ENCODE results near the gene PPIF. TPM values are rescaled to one million over a fixed set of nuclear protein-coding genes. Genes with fewer than 3 reads are reported as not detected.

The PPIF gene
- total and polyA plus RNA-seq, 2 experiments from 2014 or later = 24.6 to 45.5 TPM

DNA sequence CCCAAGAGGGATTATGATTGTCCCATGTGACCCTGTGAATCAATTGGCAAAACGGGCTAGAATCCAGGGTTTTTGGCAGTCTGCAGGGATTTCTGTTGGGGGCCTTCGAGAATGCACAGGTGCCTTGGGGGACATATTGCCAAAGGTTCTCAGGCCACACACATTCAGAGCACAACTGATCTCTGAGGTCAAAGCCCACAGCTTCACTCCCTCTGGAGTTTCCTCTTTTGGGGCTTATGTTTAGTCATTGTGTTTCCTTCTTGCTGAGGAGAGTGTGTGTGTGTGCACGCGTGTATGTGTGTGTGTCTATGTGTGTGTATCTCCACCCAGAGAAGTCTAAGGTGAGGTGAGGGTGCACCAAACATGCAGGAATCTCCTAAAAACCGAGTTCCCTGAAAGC, 8.8 kb downstream of the PPIF start:
- no peak overlapping the region for H3K27ac ChIP-seq
- H2AFZ ChIP-seq = no peak overlapping the region
- DNase-seq = no peak
- peaks cover 38% of the 10 kb centered on the region for H3K36me3 ChIP-seq (ENCODE audit: low read depth)
- H4K20me1 ChIP-seq (ENCODE audit: insufficient read depth) = no peaks in the 10 kb centered on the region
- no peaks in the 10 kb centered on the region for H3K9me3 ChIP-seq (ENCODE audit: low read depth)
- WGBS, 2 experiments (ENCODE audit: low coverage in 1 of 2, low lambda C conversion rate in 2 of 2, missing lambda C conversion rate in 2 of 2) = 84 to 89% methylated on average over 5 of the region's 5 CpGs
- in situ Hi-C loops (cut with MboI) = no loop called here
- no peak overlapping the region for H3K4me3 ChIP-seq
- no peaks in the 10 kb centered on the region for H3K27me3 ChIP-seq (replicated peaks; ENCODE audit: insufficient read depth)
- peaks cover 37% of the 10 kb centered on the region for H3F3A ChIP-seq (ENCODE audit: insufficient read depth)
- no peaks in the 10 kb centered on the region for H3K9me2 ChIP-seq (ENCODE audit: insufficient read depth)
- no peak overlapping the region for H3K9ac ChIP-seq
- H3K79me2 ChIP-seq (ENCODE audit: insufficient read depth) = peaks cover 17% of the 10 kb centered on the region; the same call in 1 of the 2 replicates
- no peak for TF ChIP-seq EZH2phosphoT487 (IDR thresholded peaks at IDR 0.05; ENCODE audit: insufficient read depth, low read depth)
- TF ChIP-seq EZH2 (IDR thresholded peaks at IDR 0.05; ENCODE audit: insufficient read depth, poor library complexity, severe bottlenecking) = no peak
- H3K4me1 ChIP-seq (ENCODE audit: insufficient read depth) = no peaks in the 10 kb centered on the region
- H3K4me2 ChIP-seq (ENCODE audit: unreplicated experiment) = no peak overlapping the region

DNA sequence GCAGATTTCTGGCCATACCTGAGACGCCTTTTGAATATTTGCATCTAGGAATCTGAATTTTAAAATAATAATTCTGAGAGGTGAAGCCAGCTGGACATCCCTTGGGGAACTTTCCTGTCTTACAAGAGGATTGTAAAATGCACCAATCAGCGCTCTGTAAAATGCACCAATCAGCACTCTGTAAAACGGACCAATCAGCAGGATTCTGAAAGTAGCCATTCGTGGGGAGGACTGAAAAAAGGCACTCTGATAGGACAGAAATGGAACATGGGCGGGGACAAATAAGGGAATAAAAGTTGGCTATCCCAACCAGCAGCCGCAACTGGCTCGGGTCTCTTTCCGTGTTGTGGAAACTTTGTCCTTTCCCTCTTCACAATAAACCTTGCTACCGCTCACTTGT, 9.9 kb downstream of the PPIF start:
- H3K9me3 ChIP-seq (ENCODE audit: low read depth) = no peaks in the 10 kb centered on the region
- no peak overlapping the region for H3K4me2 ChIP-seq (ENCODE audit: unreplicated experiment)
- no peaks in the 10 kb centered on the region for H3K4me1 ChIP-seq (ENCODE audit: insufficient read depth)
- WGBS, 2 experiments (ENCODE audit: low coverage in 1 of 2, low lambda C conversion rate in 2 of 2, missing lambda C conversion rate in 2 of 2) = 92 to 94% methylated on average over 9 of the region's 9 CpGs
- 0 out of 2 replicates have a peak, but pooled peaks cover 8% of the 10 kb centered on the region for H3K79me2 ChIP-seq (ENCODE audit: insufficient read depth)
- H3K36me3 ChIP-seq (ENCODE audit: low read depth) = peaks cover 30% of the 10 kb centered on the region
- no peaks in the 10 kb centered on the region for H4K20me1 ChIP-seq (ENCODE audit: insufficient read depth)
- H3K9me2 ChIP-seq (ENCODE audit: insufficient read depth) = no peaks in the 10 kb centered on the region
- in situ Hi-C loops (cut with MboI) = no loop called here
- TF ChIP-seq EZH2phosphoT487 (IDR thresholded peaks at IDR 0.05; ENCODE audit: insufficient read depth, low read depth) = no peak
- no peak for TF ChIP-seq EZH2 (IDR thresholded peaks at IDR 0.05; ENCODE audit: insufficient read depth, poor library complexity, severe bottlenecking)
- no peak overlapping the region for H2AFZ ChIP-seq
- H3F3A ChIP-seq (ENCODE audit: insufficient read depth) = peaks cover 42% of the 10 kb centered on the region
- no peak overlapping the region for H3K4me3 ChIP-seq
- H3K27ac ChIP-seq = no peak overlapping the region
- no peaks in the 10 kb centered on the region for H3K27me3 ChIP-seq (replicated peaks; ENCODE audit: insufficient read depth)
- H3K9ac ChIP-seq = no peak overlapping the region
- DNase-seq = no peak

GRCh38 chr10:79358811-79359210, 11.5 kb downstream of the PPIF start:
- H3K9me3 ChIP-seq (ENCODE audit: low read depth) = no peaks in the 10 kb centered on the region
- no peaks in the 10 kb centered on the region for H3K27me3 ChIP-seq (replicated peaks; ENCODE audit: insufficient read depth)
- 75 to 84% methylated on average over 5 of the region's 5 CpGs for WGBS, 2 experiments (ENCODE audit: low coverage in 1 of 2, low lambda C conversion rate in 2 of 2, missing lambda C conversion rate in 2 of 2)
- no peaks in the 10 kb centered on the region for H3K4me1 ChIP-seq (ENCODE audit: insufficient read depth)
- H3K9me2 ChIP-seq (ENCODE audit: insufficient read depth) = no peaks in the 10 kb centered on the region
- no peak overlapping the region for H3K4me3 ChIP-seq
- H4K20me1 ChIP-seq (ENCODE audit: insufficient read depth) = no peaks in the 10 kb centered on the region
- H2AFZ ChIP-seq = no peak overlapping the region
- H3K79me2 ChIP-seq (ENCODE audit: insufficient read depth) = no peaks in the 10 kb centered on the region
- no peak for TF ChIP-seq EZH2 (IDR thresholded peaks at IDR 0.05; ENCODE audit: insufficient read depth, poor library complexity, severe bottlenecking)
- no peak for TF ChIP-seq EZH2phosphoT487 (IDR thresholded peaks at IDR 0.05; ENCODE audit: insufficient read depth, low read depth)
- no peak overlapping the region for H3K27ac ChIP-seq
- H3K9ac ChIP-seq = no peak overlapping the region
- H3K36me3 ChIP-seq (ENCODE audit: low read depth) = peaks cover 14% of the 10 kb centered on the region
- no peak for DNase-seq
- peaks cover 28% of the 10 kb centered on the region; the same call in 1 of the 2 replicates for H3F3A ChIP-seq (ENCODE audit: insufficient read depth)
- H3K4me2 ChIP-seq (ENCODE audit: unreplicated experiment) = no peak overlapping the region
- in situ Hi-C loops (cut with MboI) = no loop called here

DNA sequence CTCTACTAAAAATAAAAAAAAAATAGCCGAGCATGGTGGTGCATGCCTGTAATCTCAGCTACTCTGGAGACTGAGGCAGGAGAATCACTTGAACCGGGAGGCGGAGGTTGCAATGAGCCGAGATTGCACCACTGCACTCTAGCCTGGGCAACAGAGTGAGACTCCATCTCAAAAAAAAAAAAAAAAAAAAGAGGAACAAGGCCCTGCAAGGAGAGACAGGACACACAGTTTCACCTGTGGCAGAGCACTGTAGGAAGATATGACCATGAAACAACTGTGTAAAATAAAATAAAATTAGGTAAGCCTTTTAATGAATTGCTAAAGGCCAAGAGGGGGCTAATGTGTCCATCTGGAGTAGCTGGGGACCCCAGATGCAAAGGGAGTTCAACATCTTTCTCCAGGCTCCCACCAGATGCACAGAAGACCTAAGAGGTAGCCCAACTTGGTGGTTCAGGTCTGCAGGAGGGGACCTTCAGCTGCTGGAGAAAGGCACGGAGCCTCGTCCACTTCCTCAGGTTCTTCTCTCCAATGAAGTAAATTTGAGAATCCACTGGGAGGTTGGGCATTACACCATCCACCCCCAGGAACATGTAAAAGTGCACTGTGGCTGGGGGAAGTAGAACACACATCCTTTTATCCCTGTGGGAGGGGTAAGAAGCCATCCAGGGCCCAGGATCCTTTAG, 12.7 kb downstream of the PPIF start:
- WGBS, 2 experiments (ENCODE audit: low coverage in 1 of 2, low lambda C conversion rate in 2 of 2, missing lambda C conversion rate in 2 of 2) = 95 to 98% methylated on average over 6 of the region's 6 CpGs
- Histone ChIP-seq H3K4me3 (no peak overlapping the region), H3K9me2 (ENCODE audit: insufficient read depth) (no peaks in the 10 kb centered on the region), H3K9me3 (ENCODE audit: low read depth) (no peaks in the 10 kb centered on the region), H3K9ac (no peak overlapping the region), H2AFZ (no peak overlapping the region), H3K27ac (no peak overlapping the region), H3K4me1 (ENCODE audit: insufficient read depth) (no peaks in the 10 kb centered on the region), H3K36me3 (ENCODE audit: low read depth) (peaks cover 2% of the 10 kb centered on the region; the same call in 1 of the 2 replicates), H3K4me2 (ENCODE audit: unreplicated experiment) (no peak overlapping the region), H3K27me3 (replicated peaks; ENCODE audit: insufficient read depth) (no peaks in the 10 kb centered on the region), H3K79me2 (ENCODE audit: insufficient read depth) (no peaks in the 10 kb centered on the region), H3F3A (ENCODE audit: insufficient read depth) (peaks cover 17% of the 10 kb centered on the region; the same call in 1 of the 2 replicates), H4K20me1 (ENCODE audit: insufficient read depth) (no peaks in the 10 kb centered on the region)
- no peak for DNase-seq
- no peak for TF ChIP-seq EZH2phosphoT487 (IDR thresholded peaks at IDR 0.05; ENCODE audit: insufficient read depth, low read depth)
- TF ChIP-seq EZH2 (IDR thresholded peaks at IDR 0.05; ENCODE audit: insufficient read depth, poor library complexity, severe bottlenecking) = no peak
- in situ Hi-C loops (cut with MboI) = no loop called here

All from GM23248 (cell line).